HG03520 (cell line): ENCODE results near the gene CCDC192.
"Not testable (repeated sequence)": the region's sequence is repeated elsewhere in the genome, so short reads cannot be mapped to it uniquely, and the experiment has no call there.

Experiments used
- ATAC-seq: cut with Tn5 transposase; IDR thresholded peaks from one replicate; pipeline ENCODE4 v1.9.1; 2021; ENCODE audit warnings: mild to moderate bottlenecking, moderate library complexity; ENCODE audit not compliant: unreplicated experiment

CCDC192 gene

DNA sequence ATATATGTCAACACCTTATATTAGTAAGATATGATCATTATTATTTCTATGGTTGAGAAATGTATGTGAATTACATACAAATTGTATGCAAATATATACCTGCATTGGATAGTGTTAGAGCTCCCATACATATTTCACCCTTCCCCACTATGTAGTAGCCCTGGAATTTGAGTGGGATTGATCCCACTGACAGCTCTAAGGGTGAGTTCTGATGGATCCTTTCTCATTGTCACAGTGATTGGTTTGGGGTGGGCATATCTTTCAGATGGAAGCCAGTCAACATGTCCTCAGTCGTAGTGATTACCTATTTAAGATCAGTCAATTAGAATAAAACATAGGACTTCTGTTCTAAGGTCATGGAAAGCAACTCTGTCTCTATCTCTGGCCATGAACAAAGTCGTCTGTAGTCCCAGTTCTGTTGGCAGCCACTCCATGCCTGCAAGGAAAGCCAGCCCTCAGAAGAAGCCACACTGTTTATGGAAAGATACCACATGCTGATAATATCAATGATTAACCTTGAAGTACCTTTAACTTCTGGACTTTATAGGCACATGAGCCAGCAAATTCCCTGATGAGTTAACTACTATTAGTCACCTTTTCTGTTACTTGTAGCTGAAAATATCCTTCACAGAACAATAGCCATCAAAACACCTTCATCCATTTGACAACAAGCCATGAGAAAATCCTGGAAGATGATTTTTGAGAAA is 5.1 kb upstream of the CCDC192 start:
- no peak for ATAC-seq

GRCh38 chr5:127699416-127699815 is 3.8 kb upstream of the CCDC192 start:
- no peak for ATAC-seq

DNA sequence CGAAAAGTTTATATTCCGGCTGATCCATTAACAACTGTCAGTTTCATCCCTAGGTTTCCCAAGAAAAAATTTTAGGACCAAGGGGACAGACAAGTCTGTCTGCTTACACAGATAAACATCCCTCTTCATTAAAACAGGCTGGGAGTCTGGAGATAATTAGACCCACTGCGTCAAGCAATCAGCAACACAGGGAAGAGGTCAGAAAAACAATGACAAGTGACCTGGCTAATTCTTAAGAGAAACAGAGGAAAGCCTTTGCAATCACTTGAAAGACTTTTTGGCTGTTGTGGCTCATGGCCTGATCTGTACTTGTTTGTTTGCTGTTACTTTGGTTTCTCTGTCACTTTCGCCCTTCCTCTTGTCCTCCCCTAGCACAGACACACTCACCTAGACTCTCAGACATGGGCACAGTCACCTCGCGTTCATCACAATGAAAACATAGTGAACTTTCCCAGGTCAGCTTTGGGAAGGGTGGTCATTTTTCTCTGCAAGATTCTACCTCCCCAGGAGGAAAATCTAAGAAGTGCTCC is 2.9 kb upstream of the CCDC192 start:
- ATAC-seq = no peak

- ATAC-seq = no peak
These were observed 757 bp upstream of the CCDC192 start for GRCh38 chr5:127702434-127702833.

- ATAC-seq = peak; percentile 45
These were observed 2.1 kb downstream of the CCDC192 start for GRCh38 chr5:127705120-127705892.

DNA sequence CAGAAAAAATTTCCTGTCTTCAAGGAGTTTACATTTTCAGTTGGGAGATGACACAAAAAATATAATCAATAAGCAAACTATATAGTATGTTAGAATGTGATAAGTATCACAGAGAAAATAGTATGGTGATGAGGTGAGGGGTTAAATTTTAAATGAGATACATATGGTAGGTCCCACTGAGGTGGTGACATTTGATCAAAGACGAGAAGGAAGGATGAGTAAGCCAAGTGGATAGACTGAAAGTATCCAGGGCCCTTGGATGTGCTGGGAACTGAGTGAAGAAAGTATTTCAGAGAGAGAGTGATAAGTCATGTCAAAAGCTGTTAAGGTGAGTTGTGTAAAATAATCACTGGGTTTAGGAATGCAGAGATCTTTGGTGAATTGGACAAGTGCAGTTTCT is 3.5 kb downstream of the CCDC192 start:
- no peak for ATAC-seq

DNA sequence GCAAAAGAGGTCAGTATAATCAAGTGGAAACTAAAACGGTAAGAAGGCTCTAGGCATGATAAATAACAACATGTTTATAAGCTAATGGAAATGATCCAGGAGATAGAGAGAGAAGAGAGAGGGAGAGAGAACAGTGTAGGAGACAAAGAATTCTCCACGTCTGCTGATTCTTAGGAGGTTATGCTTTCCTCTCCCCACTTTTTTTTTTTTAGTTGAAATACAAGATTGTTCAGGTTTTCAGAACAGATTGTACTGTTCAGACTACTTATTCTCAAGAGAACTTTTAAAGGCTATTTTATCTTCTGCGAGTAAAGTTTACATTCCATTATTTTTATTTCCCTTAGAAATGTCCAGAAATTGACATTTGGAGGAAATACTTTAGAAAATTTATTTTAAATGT is 4.0 kb downstream of the CCDC192 start:
- ATAC-seq = no peak

DNA sequence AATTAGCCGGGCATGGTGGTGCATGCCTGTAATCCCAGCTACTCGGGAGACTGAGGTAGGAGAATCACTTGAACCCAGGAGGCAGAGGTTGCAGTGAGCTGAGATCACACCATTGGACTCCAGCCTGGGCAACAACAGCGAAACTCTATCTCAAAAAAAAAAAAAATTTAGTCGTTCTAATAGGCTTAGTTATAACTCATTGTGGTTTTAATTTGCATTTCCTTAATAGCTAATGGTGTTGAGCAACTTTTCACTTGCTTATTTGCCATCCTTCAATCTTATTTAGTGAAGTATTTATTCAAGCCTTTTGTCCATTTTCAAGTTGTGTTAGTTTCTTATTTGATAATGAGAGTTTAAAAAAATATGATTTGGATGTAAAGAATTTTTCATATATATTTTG is 9.9 kb downstream of the CCDC192 start:
- peak; percentile 73 for ATAC-seq

GRCh38 chr5:127718181-127718580 is 15.0 kb downstream of the CCDC192 start:
- ATAC-seq = no peak

- ATAC-seq = no peak
These were observed 20.4 kb downstream of the CCDC192 start for GRCh38 chr5:127723571-127723970.

GRCh38 chr5:127725673-127726072 is 22.5 kb downstream of the CCDC192 start:
- ATAC-seq = no peak

GRCh38 chr5:127732963-127733362 is 29.8 kb downstream of the CCDC192 start:
- no peak for ATAC-seq

- not testable (repeated sequence) for ATAC-seq
These were observed 36.2 kb downstream of the CCDC192 start for GRCh38 chr5:127739348-127739747.

DNA sequence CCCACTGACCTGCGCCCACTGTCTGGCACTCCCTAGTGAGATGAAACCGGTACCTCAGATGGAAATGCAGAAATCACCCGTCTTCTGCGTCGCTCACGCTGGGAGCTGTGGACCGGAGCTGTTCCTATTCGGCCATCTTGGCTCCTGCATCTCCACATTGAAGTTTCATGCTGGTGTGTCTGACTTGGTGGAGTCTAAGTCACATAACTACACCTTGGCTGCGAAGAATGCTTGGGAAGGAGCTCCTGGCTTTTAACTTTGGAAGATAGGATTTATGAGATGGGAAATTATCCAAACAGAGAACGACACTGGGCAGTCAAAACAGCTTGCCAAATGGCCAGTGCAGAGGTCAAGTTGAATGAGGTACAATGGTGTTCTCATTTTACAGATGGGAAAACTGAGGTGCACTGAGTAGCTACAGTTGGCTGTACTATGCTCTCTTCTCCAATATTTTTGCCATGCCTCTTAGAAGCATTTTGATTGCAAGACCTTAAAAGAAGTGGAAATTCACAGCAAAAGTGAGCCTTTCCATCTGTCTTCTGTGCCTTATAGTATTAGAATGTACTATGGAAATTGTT is 36.7 kb downstream of the CCDC192 start:
- ATAC-seq = no peak

- no peak for ATAC-seq
These were observed 38.2 kb downstream of the CCDC192 start for GRCh38 chr5:127741412-127741811.

DNA sequence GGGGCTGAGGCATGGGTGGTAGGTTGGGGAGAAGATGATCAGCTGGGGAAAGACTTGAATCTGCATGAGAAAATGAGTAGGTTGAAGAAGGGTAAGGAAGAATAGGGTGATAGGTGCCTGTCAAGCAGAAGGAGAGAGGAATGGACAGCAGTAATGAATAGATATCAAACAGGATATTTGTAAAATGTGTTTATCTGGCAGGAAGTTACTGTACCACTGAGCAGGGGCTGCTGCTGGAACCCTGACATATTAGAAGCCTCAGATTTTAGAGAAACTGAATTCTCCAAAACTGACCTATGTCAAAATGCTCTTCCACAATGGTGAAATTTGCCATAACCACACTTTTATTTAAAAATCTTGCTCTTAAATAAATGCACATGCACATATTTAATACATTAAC is 41.0 kb downstream of the CCDC192 start:
- ATAC-seq = no peak

- ATAC-seq = no peak
These were observed 43.6 kb downstream of the CCDC192 start for GRCh38 chr5:127746756-127747155.

DNA sequence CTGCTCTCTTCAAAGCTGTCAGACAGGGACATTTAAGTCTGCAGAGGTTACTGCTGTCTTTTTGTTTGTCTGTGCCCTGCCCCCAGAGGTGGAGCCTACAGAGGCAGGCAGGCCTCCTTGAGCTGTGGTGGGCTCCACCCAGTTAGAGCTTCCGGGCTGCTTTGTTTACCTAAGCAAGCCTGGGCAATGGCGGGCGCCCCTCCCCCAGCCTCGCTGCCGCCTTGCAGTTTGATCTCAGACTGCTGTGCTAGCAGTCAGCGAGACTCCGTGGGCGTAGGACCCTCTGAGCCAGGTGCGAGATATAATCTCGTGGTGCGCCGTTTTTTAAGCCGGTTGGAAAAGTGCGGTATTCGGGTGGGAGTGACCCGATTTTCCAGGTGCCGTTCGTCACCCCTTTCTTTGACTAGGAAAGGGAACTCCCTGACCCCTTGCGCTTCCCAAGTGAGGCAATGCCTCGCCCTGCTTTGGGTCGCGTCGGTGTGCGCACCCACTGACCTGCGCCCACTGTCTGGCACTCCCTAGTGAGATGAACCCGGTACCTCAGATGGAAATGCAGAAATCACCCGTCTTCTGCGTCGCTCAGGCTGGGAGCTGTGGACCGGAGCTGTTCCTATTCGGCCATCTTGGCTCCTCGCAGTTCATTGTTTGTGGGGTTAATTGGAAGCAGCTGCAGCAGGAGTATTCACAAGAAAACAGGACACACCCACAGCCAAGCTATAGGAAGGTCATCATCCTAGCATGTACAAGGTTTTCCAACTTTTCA is 49.5 kb downstream of the CCDC192 start:
- ATAC-seq = not testable (repeated sequence)

DNA sequence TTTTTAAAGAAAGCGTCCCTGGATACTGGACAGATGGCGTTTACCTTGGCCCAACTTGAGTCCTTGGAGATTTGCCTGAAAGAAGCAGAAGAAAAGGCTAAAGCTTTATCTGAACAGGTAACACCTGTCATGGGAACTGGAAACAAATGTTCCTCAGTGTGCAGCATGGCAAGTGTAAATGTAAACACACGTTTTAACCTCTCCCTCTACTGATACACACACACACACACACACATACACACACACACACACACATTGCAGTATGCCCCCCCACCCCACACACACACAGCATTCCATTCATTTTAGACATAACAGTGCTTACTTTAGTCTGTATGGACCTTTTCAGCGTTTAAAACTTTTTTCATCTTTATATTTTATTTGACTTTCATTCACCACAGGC is 51.1 kb downstream of the CCDC192 start:
- no peak for ATAC-seq

- ATAC-seq = no peak
These were observed 51.5 kb downstream of the CCDC192 start for GRCh38 chr5:127754706-127755105.

- ATAC-seq = peak; percentile 83
These were observed 54.4 kb downstream of the CCDC192 start for GRCh38 chr5:127757576-127757975.
